Lower leg skin (tissue), 3 donors: ENCODE data around the gene ANKEF1.

Experiments used
- CTCF ChIP-seq, 3 donors: fragments of 450-650 bp; IDR thresholded peaks; one replicate each; pipeline ENCODE4 v1.5.1; 2016; ENCODE audit warnings: antibody characterized with exemption in 3 of 3, mild to moderate bottlenecking in 3 of 3, moderate library complexity in 2 of 3
- POLR2A ChIP-seq, 2 donors: fragments of 450-650 bp; IDR thresholded peaks; one replicate each; pipeline ENCODE4 v1.6.1; 2016 to 2017; ENCODE audit warnings: antibody characterized with exemption in 2 of 2, mild to moderate bottlenecking in 1 of 2, moderate library complexity in 1 of 2

- TF ChIP-seq CTCF (IDR thresholded peaks at IDR 0.05) (no peak), POLR2A (IDR thresholded peaks at IDR 0.05) (no peak)
Measured at GRCh38 chr20:10034717-10035571, at the start of gene ANKEF1.
